K562 (cell line): ENCODE data around the gene H2BK1. TPM values are rescaled to one million over a fixed set of nuclear protein-coding genes. Genes with fewer than 3 reads are reported as not detected.

ENCODE experiments used
- EGR1 ChIP-seq: fragments of 450-650 bp; conservative IDR thresholded peaks from 2 replicates; pipeline ENCODE4 v1.6.1; 2017; ENCODE audit warnings: mild to moderate bottlenecking
- ELF1 ChIP-seq: fragments of 200-800 bp; sonication (Bioruptor generic); IDR thresholded peaks from 2 replicates; pipeline ENCODE4 v1.6.1; 2016; ENCODE audit warnings: missing genetic modification characterization, missing compliant biosample characterization
- ETV1 ChIP-seq: fragments of 450-650 bp; conservative IDR thresholded peaks from 2 replicates; pipeline ENCODE4 v1.6.1; 2016; ENCODE audit warnings: missing genetic modification characterization, control low read depth, low read depth, missing compliant biosample characterization
- GABPB1 ChIP-seq: sonication (generic); formaldehyde crosslinking; IDR thresholded peaks from 2 replicates; pipeline ENCODE4 v1.8.0; 2022; ENCODE audit warnings: mild to moderate bottlenecking, missing genetic modification reagents
- HDAC6 ChIP-seq: IDR thresholded peaks from 2 replicates; pipeline ENCODE4 v1.6.1; 2012; ENCODE audit warnings: low read depth, mild to moderate bottlenecking, control low read depth, inconsistent platforms, low read length, moderate library complexity
- LCOR ChIP-seq: sonication (generic); formaldehyde crosslinking; IDR thresholded peaks from 2 replicates; pipeline ENCODE4 v1.8.0; 2022; ENCODE audit warnings: mild to moderate bottlenecking, missing genetic modification reagents
- MCM7 ChIP-seq, 2 experiments: fragments of 450-650 bp; IDR thresholded peaks; 2 replicates each; pipeline ENCODE4 v1.6.1; 2016 to 2018
- PATZ1 ChIP-seq: fragments of 250-450 bp; sonication (Bioruptor Pico); IDR thresholded peaks from 2 replicates; pipeline ENCODE4 v1.5.0; 2020; ENCODE audit warnings: mild to moderate bottlenecking, borderline replicate concordance
- PHB ChIP-seq: fragments of 250-450 bp; sonication (Bioruptor Pico); IDR thresholded peaks from 2 replicates; pipeline ENCODE4 v1.5.0; 2021
- PTBP1 ChIP-seq: fragments of 200-400 bp; formaldehyde crosslinking; IDR thresholded peaks from 2 replicates; pipeline ENCODE4 v1.6.1; 2017; ENCODE audit warnings: low read depth, low read length
- RBM17 ChIP-seq: fragments of 200-400 bp; formaldehyde crosslinking; IDR thresholded peaks from 2 replicates; pipeline ENCODE4 v1.6.1; 2017; ENCODE audit warnings: low read depth, mild to moderate bottlenecking, low read length, borderline replicate concordance
- SAFB2 ChIP-seq: fragments of 200-400 bp; formaldehyde crosslinking; IDR thresholded peaks from 2 replicates; pipeline ENCODE4 v1.6.1; 2018; ENCODE audit warnings: borderline replicate concordance, low read length, low read depth, moderate library complexity; ENCODE audit not compliant: severe bottlenecking
- SREBF1 ChIP-seq: fragments of 150-350 bp; IDR thresholded peaks from 2 replicates; pipeline ENCODE4 v1.6.1; 2014; ENCODE audit warnings: antibody characterized with exemption, low read depth, low read length, borderline replicate concordance
- TBL1XR1 ChIP-seq, 2 experiments: IDR thresholded peaks; 2 replicates each; pipeline ENCODE4 v1.6.1; 2012; ENCODE audit warnings: improper control_type of control experiment in 2 of 2, low read length in 2 of 2, mild to moderate bottlenecking in 1 of 2
- ZNF197 ChIP-seq: fragments of 200-800 bp; sonication (Bioruptor generic); IDR thresholded peaks from 2 replicates; pipeline ENCODE4 v1.6.1; 2016; ENCODE audit warnings: low read depth, missing genetic modification characterization, missing compliant biosample characterization
- ZNF224 ChIP-seq: sonication (generic); formaldehyde crosslinking; IDR thresholded peaks from 2 replicates; pipeline ENCODE4 v1.8.0; 2022; ENCODE audit warnings: mild to moderate bottlenecking, missing genetic modification reagents
- ZNF583 ChIP-seq: fragments of 250-450 bp; sonication (Bioruptor Pico); IDR thresholded peaks from 2 replicates; pipeline ENCODE4 v1.4.0; 2020
- ZNF707 ChIP-seq: fragments of 250-450 bp; sonication (Bioruptor Pico); conservative IDR thresholded peaks from 2 replicates; pipeline ENCODE4 v1.8.0; 2022; ENCODE audit warnings: inconsistent platforms, mild to moderate bottlenecking, moderate library complexity
- polyA plus RNA-seq, 8 experiments: library from polyadenylated mRNA; depleted of rRNA in 4 of 8; stranded (reverse) in 5 of 8; unstranded in 3 of 8; fragments of >200 nt; fragmentation: Nextera tagmentation in 2 of 8; fragmentation: Illumina TruSeq in 1 of 8; extraction: Ambion mirVana in 2 of 8; extraction: Trizol in 1 of 8; gene quantifications; 2 replicates each; pipeline versions ENCODE4 v1.2.1 to v1.2.3, GENCODE V29; 2011 to 2014; ENCODE audit warnings: inconsistent platforms in 1 of 8, missing spikeins in 1 of 8
- total RNA-seq, 7 experiments: library from RNA; depleted of rRNA in 6 of 7; stranded (reverse); fragments of >200 nt in 6 of 7; fragmentation: Illumina TruSeq in 2 of 7; extraction: Trizol in 2 of 7; gene quantifications; 2 replicates each; pipeline versions ENCODE4 v1.2.1 to v1.2.3, GENCODE V29; 2011 to 2021; ENCODE audit warnings: low replicate concordance in 1 of 7
- TF ChIP-seq, protein P1 (sequence below): fragments of 250-450 bp; sonication (Bioruptor Pico); IDR thresholded peaks from 2 replicates; pipeline ENCODE4 v1.5.0; 2020; ENCODE audit warnings: mild to moderate bottlenecking
- TF ChIP-seq, protein P2 (sequence below): fragments of 250-450 bp; sonication (Bioruptor Pico); IDR thresholded peaks from 2 replicates; pipeline ENCODE4 v1.6.1; 2021; ENCODE audit warnings: mild to moderate bottlenecking
- TF ChIP-seq, protein P3 (sequence below), 2 experiments: fragments of 200-800 bp in 1 of 2; sonication (Bioruptor generic) in 1 of 2; sonication (generic) in 1 of 2; formaldehyde crosslinking in 1 of 2; IDR thresholded peaks in 1 of 2; conservative IDR thresholded peaks in 1 of 2; 2 replicates each; pipeline versions ENCODE4 v1.5.0 to v1.6.1; 2016 to 2020; ENCODE audit warnings: missing compliant biosample characterization in 1 of 2, missing genetic modification characterization in 1 of 2, missing genetic modification reagents in 1 of 2
- TF ChIP-seq, protein P4 (sequence below): fragments of 450-650 bp; conservative IDR thresholded peaks from 2 replicates; pipeline ENCODE4 v1.6.1; 2016; ENCODE audit warnings: missing genetic modification characterization, low read depth, mild to moderate bottlenecking, missing compliant biosample characterization, moderate library complexity

The H2BK1 gene
- total and polyA plus RNA-seq, 9 of the 15 experiments (the other 6 are each of a cell fraction or from before 2014, with no cell fraction given) = not detected

DNA sequence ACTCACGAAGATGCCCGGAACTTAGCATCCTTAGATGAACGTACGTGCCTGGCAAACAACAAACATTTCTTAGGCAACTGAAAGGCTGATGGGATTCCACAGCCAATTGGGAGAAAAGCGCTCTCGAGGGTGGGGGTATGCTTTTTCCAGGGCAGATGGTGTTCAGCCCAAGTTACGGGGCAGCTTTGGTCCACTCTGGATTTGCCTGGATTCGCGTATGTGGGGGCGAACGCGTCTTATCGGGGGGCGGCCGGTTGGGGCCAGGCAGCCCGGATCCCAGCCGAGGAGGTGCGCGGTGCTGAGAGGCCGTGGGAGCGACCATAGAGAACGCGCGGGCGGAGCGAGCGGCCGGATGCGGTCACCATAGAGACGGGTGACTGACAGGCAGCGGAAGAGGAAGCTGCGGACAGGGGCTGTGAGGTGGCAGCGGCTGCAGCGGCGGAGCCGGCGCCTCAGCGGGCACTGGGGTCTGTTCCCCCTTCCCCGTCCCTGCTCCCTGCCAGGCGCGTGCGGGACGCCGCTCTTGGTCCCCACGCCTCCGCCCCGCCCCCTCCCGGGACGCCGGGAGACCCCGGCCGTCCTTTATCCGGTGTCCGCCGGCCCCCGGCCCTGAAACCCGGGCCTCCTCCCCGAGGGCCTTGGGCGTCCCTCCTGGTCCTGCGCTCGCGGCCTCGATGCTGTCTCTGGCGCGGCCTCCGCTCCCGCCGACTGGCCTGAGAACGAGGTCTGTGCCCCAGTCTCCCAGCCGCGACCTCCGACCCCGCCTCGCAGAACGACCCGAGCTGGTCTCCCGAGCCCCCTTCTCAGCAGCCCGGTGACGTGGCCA lies 22.0 kb upstream of the H2BK1 start, which contains the start of gene CHPF2 (continued):
- TF ChIP-seq, protein P1, sequence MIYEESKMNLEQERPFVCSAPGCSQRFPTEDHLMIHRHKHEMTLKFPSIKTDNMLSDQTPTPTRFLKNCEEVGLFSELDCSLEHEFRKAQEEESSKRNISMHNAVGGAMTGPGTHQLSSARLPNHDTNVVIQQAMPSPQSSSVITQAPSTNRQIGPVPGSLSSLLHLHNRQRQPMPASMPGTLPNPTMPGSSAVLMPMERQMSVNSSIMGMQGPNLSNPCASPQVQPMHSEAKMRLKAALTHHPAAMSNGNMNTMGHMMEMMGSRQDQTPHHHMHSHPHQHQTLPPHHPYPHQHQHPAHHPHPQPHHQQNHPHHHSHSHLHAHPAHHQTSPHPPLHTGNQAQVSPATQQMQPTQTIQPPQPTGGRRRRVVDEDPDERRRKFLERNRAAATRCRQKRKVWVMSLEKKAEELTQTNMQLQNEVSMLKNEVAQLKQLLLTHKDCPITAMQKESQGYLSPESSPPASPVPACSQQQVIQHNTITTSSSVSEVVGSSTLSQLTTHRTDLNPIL (CRISPR knock-in tag) = no peak
- peak; percentile 81 for TF ChIP-seq EGR1
- TF ChIP-seq ZNF197 (CRISPR knock-in tag) = no peak
- TF ChIP-seq LCOR (CRISPR knock-in tag) = peak; percentile 78
- no peak for TF ChIP-seq PATZ1
- TF ChIP-seq ZNF707 (CRISPR knock-in tag) = no peak
- no peak for TF ChIP-seq RBM17
- TF ChIP-seq SAFB2 = no peak
- no peak for TF ChIP-seq ZNF224 (CRISPR knock-in tag)
- TF ChIP-seq ETV1 (tag) = peak; percentile 94
- no peak for TF ChIP-seq SREBF1
- TF ChIP-seq PTBP1 = no peak
- TF ChIP-seq GABPB1 (CRISPR knock-in tag) = peak; percentile 88
- TF ChIP-seq, protein P2, sequence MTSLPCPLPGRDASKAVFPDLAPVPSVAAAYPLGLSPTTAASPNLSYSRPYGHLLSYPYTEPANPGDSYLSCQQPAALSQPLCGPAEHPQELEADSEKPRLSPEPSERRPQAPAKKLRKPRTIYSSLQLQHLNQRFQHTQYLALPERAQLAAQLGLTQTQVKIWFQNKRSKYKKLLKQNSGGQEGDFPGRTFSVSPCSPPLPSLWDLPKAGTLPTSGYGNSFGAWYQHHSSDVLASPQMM (CRISPR knock-in tag) = no peak
- TF ChIP-seq, protein P3, sequence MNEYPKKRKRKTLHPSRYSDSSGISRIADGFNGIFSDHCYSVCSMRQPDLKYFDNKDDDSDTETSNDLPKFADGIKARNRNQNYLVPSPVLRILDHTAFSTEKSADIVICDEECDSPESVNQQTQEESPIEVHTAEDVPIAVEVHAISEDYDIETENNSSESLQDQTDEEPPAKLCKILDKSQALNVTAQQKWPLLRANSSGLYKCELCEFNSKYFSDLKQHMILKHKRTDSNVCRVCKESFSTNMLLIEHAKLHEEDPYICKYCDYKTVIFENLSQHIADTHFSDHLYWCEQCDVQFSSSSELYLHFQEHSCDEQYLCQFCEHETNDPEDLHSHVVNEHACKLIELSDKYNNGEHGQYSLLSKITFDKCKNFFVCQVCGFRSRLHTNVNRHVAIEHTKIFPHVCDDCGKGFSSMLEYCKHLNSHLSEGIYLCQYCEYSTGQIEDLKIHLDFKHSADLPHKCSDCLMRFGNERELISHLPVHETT (CRISPR knock-in tag; conservative IDR thresholded peaks at IDR 0.05 in 1 of 2, IDR thresholded peaks at IDR 0.05 in 1 of 2) = no peak
- no peak; the same call in 1 of the 2 replicates for TF ChIP-seq PHB (CRISPR knock-in tag)
- TF ChIP-seq ZNF583 (CRISPR knock-in tag) = no peak
- TF ChIP-seq HDAC6 = no peak
- TF ChIP-seq, protein P4, sequence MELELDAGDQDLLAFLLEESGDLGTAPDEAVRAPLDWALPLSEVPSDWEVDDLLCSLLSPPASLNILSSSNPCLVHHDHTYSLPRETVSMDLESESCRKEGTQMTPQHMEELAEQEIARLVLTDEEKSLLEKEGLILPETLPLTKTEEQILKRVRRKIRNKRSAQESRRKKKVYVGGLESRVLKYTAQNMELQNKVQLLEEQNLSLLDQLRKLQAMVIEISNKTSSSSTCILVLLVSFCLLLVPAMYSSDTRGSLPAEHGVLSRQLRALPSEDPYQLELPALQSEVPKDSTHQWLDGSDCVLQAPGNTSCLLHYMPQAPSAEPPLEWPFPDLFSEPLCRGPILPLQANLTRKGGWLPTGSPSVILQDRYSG (tag) = 0 out of 2 replicates have a peak, but pooled peaks have one; percentile 36
- TF ChIP-seq TBL1XR1 (IDR thresholded peaks at IDR 0.05; ENCODE audit: low read length in 2 of 2) = no peak
- peak; percentile 88 for TF ChIP-seq ELF1 (tag)
- no peak for TF ChIP-seq MCM7 (IDR thresholded peaks at IDR 0.05)
